ENCODE results near the gene DEFB123. TPM values are rescaled to one million over a fixed set of nuclear protein-coding genes. Genes with fewer than 3 reads are reported as not detected.
"Not testable (repeated sequence)": the region's sequence is repeated elsewhere in the genome, so short reads cannot be mapped to it uniquely, and the experiment has no call there.

DEFB123 gene
- polyA plus RNA-seq, 1 donor from 2014 or later, result not detected

DNA sequence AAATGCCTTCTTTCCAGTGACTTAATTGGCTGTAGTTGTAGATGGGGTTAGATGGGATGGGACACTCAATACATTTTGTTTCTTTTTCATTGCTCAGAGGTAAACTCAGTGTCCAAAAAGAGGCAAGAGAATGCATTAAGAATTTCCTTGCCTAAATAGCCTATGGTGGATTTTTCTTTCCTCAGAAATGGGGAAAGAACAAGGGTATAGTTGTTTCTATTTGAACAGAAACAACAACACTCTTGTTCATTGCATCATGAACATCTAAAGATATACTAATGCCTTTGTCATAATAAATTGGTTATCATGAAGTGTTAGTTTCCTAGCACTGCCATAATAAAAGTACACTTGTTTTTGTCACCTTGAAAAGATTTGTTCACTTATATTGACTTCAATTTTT is 14.6 kb upstream of the DEFB123 start:
- TF ChIP-seq, protein P1, sequence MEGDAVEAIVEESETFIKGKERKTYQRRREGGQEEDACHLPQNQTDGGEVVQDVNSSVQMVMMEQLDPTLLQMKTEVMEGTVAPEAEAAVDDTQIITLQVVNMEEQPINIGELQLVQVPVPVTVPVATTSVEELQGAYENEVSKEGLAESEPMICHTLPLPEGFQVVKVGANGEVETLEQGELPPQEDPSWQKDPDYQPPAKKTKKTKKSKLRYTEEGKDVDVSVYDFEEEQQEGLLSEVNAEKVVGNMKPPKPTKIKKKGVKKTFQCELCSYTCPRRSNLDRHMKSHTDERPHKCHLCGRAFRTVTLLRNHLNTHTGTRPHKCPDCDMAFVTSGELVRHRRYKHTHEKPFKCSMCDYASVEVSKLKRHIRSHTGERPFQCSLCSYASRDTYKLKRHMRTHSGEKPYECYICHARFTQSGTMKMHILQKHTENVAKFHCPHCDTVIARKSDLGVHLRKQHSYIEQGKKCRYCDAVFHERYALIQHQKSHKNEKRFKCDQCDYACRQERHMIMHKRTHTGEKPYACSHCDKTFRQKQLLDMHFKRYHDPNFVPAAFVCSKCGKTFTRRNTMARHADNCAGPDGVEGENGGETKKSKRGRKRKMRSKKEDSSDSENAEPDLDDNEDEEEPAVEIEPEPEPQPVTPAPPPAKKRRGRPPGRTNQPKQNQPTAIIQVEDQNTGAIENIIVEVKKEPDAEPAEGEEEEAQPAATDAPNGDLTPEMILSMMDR (IDR thresholded peaks at IDR 0.05; ENCODE audit: poor library complexity, severe bottlenecking), result no peak
- TF ChIP-seq, protein P2, sequence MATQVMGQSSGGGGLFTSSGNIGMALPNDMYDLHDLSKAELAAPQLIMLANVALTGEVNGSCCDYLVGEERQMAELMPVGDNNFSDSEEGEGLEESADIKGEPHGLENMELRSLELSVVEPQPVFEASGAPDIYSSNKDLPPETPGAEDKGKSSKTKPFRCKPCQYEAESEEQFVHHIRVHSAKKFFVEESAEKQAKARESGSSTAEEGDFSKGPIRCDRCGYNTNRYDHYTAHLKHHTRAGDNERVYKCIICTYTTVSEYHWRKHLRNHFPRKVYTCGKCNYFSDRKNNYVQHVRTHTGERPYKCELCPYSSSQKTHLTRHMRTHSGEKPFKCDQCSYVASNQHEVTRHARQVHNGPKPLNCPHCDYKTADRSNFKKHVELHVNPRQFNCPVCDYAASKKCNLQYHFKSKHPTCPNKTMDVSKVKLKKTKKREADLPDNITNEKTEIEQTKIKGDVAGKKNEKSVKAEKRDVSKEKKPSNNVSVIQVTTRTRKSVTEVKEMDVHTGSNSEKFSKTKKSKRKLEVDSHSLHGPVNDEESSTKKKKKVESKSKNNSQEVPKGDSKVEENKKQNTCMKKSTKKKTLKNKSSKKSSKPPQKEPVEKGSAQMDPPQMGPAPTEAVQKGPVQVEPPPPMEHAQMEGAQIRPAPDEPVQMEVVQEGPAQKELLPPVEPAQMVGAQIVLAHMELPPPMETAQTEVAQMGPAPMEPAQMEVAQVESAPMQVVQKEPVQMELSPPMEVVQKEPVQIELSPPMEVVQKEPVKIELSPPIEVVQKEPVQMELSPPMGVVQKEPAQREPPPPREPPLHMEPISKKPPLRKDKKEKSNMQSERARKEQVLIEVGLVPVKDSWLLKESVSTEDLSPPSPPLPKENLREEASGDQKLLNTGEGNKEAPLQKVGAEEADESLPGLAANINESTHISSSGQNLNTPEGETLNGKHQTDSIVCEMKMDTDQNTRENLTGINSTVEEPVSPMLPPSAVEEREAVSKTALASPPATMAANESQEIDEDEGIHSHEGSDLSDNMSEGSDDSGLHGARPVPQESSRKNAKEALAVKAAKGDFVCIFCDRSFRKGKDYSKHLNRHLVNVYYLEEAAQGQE (IDR thresholded peaks at IDR 0.05; ENCODE audit: borderline replicate concordance), result no peak
- TF ChIP-seq MXI1 (conservative IDR thresholded peaks at IDR 0.05; ENCODE audit: poor library complexity, severe bottlenecking) (no peak), TAF1 (IDR thresholded peaks at IDR 0.05; ENCODE audit: low read depth) (no peak), POLR2AphosphoS5 (IDR thresholded peaks at IDR 0.05) (no peak)
- Histone ChIP-seq H3K27me3 (ENCODE audit: insufficient read depth, low read depth, low read length) (no peaks in the 10 kb centered on the region), H3K9me3 (ENCODE audit: low read length) (peaks cover 3% of the 10 kb centered on the region), H3K9ac (ENCODE audit: low read length) (no peak overlapping the region), H2AFZ (ENCODE audit: low read depth, low read length) (no peak overlapping the region), H3K36me3 (ENCODE audit: insufficient read depth, low read length) (no peaks in the 10 kb centered on the region), H3K27ac (ENCODE audit: low read length) (no peak overlapping the region), H3F3A (ENCODE audit: insufficient read depth, low read length, poor library complexity, severe bottlenecking) (no peaks in the 10 kb centered on the region), H3K4me2 (ENCODE audit: low read length) (no peak overlapping the region), H3K4me3 (ENCODE audit: low read length) (no peak overlapping the region), H3K9me2 (ENCODE audit: insufficient read depth, low read length) (no peaks in the 10 kb centered on the region), H4K20me1 (ENCODE audit: insufficient read depth) (no peaks in the 10 kb centered on the region), H3K79me2 (replicated peaks; ENCODE audit: insufficient read depth, low read length) (no peaks in the 10 kb centered on the region)

DNA sequence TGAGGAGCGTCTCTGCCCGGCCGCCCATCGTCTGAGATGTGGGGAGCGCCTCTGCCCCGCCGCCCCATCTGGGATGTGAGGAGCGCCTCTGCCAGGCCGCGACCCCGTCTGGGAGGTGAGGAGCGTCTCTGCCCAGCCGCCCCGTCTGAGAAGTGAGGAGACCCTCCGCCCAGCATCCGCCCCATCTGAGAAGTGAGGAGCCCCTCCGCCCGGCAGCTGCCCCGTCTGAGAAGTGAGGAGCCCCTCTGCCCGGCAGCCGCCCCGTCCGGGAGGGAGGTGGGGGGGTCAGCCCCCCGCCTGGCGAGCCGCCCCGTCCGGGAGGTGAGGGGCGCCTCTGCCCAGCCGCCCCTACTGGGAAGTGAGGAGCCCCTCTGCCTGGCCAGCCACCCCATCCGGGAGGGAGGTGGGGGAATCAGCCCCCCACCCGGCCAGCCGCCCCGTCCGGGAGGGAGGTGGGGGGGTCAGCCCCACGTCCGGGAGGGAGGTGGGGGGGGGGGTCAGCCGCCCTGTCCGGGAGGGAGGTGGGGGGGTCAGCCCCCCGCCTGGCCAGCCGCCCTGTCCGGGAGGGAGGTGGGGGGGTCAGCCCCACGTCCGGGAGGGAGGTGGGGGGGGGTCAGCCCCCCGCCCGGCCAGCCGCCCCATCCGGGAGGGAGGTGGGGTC is 13.4 kb upstream of the DEFB123 start:
- not testable (repeated sequence) for H3K9ac ChIP-seq (ENCODE audit: low read length); H3K79me2 ChIP-seq (replicated peaks; ENCODE audit: insufficient read depth, low read length); H3K4me3 ChIP-seq (ENCODE audit: low read length); H3K9me2 ChIP-seq (ENCODE audit: insufficient read depth, low read length); H3K4me2 ChIP-seq (ENCODE audit: low read length); H3K27me3 ChIP-seq (ENCODE audit: insufficient read depth, low read depth, low read length); H3K36me3 ChIP-seq (ENCODE audit: insufficient read depth, low read length); H4K20me1 ChIP-seq (ENCODE audit: insufficient read depth); H3K9me3 ChIP-seq (ENCODE audit: low read length); H2AFZ ChIP-seq (ENCODE audit: low read depth, low read length); H3F3A ChIP-seq (ENCODE audit: insufficient read depth, low read length, poor library complexity, severe bottlenecking); H3K27ac ChIP-seq (ENCODE audit: low read length)

DNA sequence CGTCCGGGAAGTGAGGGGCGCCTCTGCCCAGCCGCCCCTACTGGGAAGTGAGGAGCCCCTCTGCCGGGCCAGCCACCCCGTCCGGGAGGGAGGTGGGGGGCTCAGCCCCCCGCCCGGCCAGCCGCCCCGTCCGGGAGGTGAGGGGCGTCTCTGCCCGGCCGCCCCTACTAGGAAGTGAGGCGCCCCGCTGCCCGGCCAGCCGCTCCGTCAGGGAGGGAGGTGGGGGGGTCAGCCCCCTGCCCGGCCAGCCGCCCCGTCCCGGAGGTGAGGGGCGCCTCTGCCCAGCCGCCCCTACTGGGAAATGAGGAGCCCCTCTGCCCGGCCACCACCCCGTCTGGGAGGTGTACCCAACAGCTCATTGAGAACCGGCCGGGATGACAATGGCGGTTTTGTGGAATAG is 12.9 kb upstream of the DEFB123 start:
- not testable (repeated sequence) for H3F3A ChIP-seq (ENCODE audit: insufficient read depth, low read length, poor library complexity, severe bottlenecking); H3K9me3 ChIP-seq (ENCODE audit: low read length); H3K27me3 ChIP-seq (ENCODE audit: insufficient read depth, low read depth, low read length); H3K4me2 ChIP-seq (ENCODE audit: low read length); H3K79me2 ChIP-seq (replicated peaks; ENCODE audit: insufficient read depth, low read length); H3K4me3 ChIP-seq (ENCODE audit: low read length); H3K9me2 ChIP-seq (ENCODE audit: insufficient read depth, low read length); H2AFZ ChIP-seq (ENCODE audit: low read depth, low read length); H3K9ac ChIP-seq (ENCODE audit: low read length); H3K36me3 ChIP-seq (ENCODE audit: insufficient read depth, low read length); H3K27ac ChIP-seq (ENCODE audit: low read length); H4K20me1 ChIP-seq (ENCODE audit: insufficient read depth)
